ENCODE measurements around the gene CAB39.

GRCh38 chr2:230865307-230865765 lies 152.7 kb downstream of the CAB39 start:
- TF ChIP-seq POLR2A (IDR thresholded peaks at IDR 0.05), result no peak
- no peak for TF ChIP-seq CTCF (IDR thresholded peaks at IDR 0.05)
